ENCODE results near the gene PACS2. TPM values are rescaled to one million over a fixed set of nuclear protein-coding genes. Genes with fewer than 3 reads are reported as not detected.

PACS2 gene
- total and polyA plus RNA-seq, 2 of the 4 experiments (the other 2 are of a cell fraction): 15.6 to 32.2 TPM

GRCh38 chr14:105346200-105346533 is 31.6 kb downstream of the PACS2 start:
- TF ChIP-seq RFX5 (IDR thresholded peaks at IDR 0.05; ENCODE audit: low read depth, low read length) (no peak), FOS (IDR thresholded peaks at IDR 0.05; ENCODE audit: low read depth, low read length) (no peak), RAD21 (IDR thresholded peaks at IDR 0.05; ENCODE audit: low read length) (no peak), BHLHE40 (IDR thresholded peaks at IDR 0.05; ENCODE audit: low read depth, low read length) (no peak), CHD1 (IDR thresholded peaks at IDR 0.05; ENCODE audit: low read depth, low read length) (no peak)
- no peaks in the 10 kb centered on the region for H3K9me3 ChIP-seq (ENCODE audit: control insufficient read depth, insufficient read depth, low read length)
- H3K36me3 ChIP-seq (ENCODE audit: control insufficient read depth, insufficient read depth, low read length): no peaks in the 10 kb centered on the region; the same call in 1 of the 2 replicates
- no peaks in the 10 kb centered on the region; the same call in 1 of the 2 replicates for H3K9me1 ChIP-seq (ENCODE audit: insufficient read depth, low read length)
- H4K8ac ChIP-seq (ENCODE audit: low read depth in 2 of 2, low read length in 2 of 2): no peak overlapping the region
- ChIA-PET POLR2A (ENCODE audit: unreplicated experiment) (no interaction called here), CTCF (no interaction called here)
- DNase-seq (no peak), ATAC-seq (ENCODE audit: low read depth) (no peak; the same call in 1 of the 2 replicates)
- H3K4me2 ChIP-seq (ENCODE audit: low read depth, low read length): no peak overlapping the region
- H3K14ac ChIP-seq (replicated peaks; ENCODE audit: low read depth, low read length): no peak overlapping the region
- 55% methylated on average over 4 of the region's 13 CpGs; no CpG with 5 or more reads in 1 of the 2 experiments for WGBS, 2 experiments (ENCODE audit: extremely low coverage in 2 of 2, insufficient read length in 1 of 2)
- no peak overlapping the region for H2BK15ac ChIP-seq (ENCODE audit: low read depth, low read length)
- peaks cover 15 to 32% of the 10 kb centered on the region in 2 experiments for H3K79me1 ChIP-seq (ENCODE audit: low read depth in 1 of 2, low read length in 2 of 2)
- in situ Hi-C loops (cut with MboI; ENCODE audit: low sequenced_read_pairs) (no loop called here), dilution Hi-C loops (cut with HindIII; ENCODE audit: low sequenced_read_pairs, unreplicated experiment) (no loop called here), intact Hi-C loops (cut with micrococcal nuclease) (no loop called here)
- H2BK5ac ChIP-seq (ENCODE audit: low read depth, low read length, poor library complexity, severe bottlenecking): no peak overlapping the region
- BruUV-seq (replicated peaks): no TSS peak
- no peak overlapping the region for H3K4ac ChIP-seq (ENCODE audit: low read depth, low read length)
- H2BK120ac ChIP-seq (ENCODE audit: low read depth, low read length): no peak overlapping the region
- no peak overlapping the region for H3K18ac ChIP-seq (ENCODE audit: low read depth, low read length)
- no peak overlapping the region for H3K56ac ChIP-seq (ENCODE audit: extremely low read depth, insufficient read depth, low read length)
- no peak overlapping the region for H2BK20ac ChIP-seq (ENCODE audit: low read depth, low read length)
- H3K4me1 ChIP-seq (ENCODE audit: control insufficient read depth, insufficient read depth, low read length): peaks cover 6% of the 10 kb centered on the region
- no peak overlapping the region for H2AK9ac ChIP-seq (replicated peaks; ENCODE audit: low read depth, low read length, poor library complexity)
- no peak overlapping the region for H3K9ac ChIP-seq (ENCODE audit: low read depth, low read length)
- no peak overlapping the region for H3K23ac ChIP-seq (ENCODE audit: low read depth, low read length)
- no peak overlapping the region for H2AK5ac ChIP-seq (ENCODE audit: low read depth, low read length)
- no peak overlapping the region for H3K4me3 ChIP-seq (ENCODE audit: insufficient read depth, low read depth, low read length)
- no peak overlapping the region for H3K27ac ChIP-seq (ENCODE audit: insufficient read depth, low read length)
- H2AFZ ChIP-seq (replicated peaks; ENCODE audit: low read length, poor library complexity): no peak overlapping the region
- H4K5ac ChIP-seq (ENCODE audit: low read depth, low read length): no peak overlapping the region
- peaks cover 34% of the 10 kb centered on the region for H4K20me1 ChIP-seq (ENCODE audit: insufficient read depth, low read length)
- H3K27me3 ChIP-seq (ENCODE audit: control insufficient read depth, insufficient read depth, low read length): no peaks in the 10 kb centered on the region
- no peak overlapping the region for H4K91ac ChIP-seq (ENCODE audit: insufficient read depth, low read depth, low read length)

Measured in IMR-90 (cell line).